HTR-8/SVneo (cell line): ENCODE results near the gene TTC33.
"Not testable (repeated sequence)": the region's sequence is repeated elsewhere in the genome, so short reads cannot be mapped to it uniquely, and the experiment has no call there.

ENCODE experiments used
- DNase-seq: peaks from one replicate; pipeline ENCODE4 v3.0.0; 2011; ENCODE audit warnings: low spot score, mixed read lengths; ENCODE audit not compliant: insufficient read length
- FAIRE-seq: peaks from 2 replicates; lab custom pipeline; 2011; peaks lifted over from hg19 to GRCh38; lab: Jason Lieb, UNC

Gene TTC33

DNA sequence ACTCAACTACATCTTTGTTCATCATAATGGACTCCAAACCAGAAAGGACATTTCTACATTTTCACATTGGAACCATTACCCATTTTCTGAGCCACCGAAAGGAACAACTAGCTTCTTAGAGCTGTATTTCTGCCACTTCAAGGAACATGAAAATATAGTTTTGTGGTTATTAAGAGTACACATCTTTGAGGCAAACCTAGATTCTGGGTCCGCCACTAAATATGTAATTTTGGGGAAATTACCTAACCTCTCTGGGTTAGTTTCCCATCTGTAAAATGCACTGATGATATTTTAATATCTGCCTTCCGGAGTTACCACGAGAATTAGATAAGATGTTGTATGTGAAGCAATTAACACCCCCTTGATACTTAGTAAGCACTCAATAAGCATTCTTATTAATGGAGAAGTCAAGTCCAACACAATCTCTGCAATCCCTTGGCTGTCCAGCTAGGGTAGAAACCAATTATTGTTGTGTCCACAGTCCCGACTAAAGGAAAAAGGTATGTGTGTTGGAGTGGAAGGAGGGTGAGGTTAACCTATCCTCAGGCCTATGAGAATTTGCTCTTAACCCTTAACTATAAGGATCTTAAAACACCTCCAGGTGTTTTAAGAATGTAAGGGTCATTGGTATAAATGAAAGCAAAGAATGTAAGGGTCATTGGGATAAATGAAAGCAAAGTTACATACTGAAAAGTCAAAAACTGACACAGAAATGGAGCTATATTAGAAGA, 170.1 kb downstream of the TTC33 start:
- no peak for FAIRE-seq

DNA sequence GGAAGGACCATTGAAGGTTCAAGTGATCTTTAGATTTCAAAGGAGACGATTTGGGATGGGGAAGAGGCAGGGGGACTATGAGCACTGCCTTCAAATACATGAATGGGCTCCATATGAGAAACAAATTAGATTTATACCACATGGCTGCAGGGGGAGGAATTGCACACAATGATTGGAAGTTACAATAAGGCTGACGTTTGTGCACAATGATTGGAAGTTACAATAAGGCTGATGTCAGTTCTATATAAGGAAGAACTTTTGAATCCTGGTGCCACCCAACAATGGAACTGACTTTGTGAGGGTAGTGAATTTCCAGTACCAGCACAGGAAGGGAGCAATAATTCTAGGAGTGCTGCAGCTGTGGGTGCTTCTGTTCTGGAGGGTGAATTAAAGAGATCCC, 171.7 kb downstream of the TTC33 start:
- no peak for DNase-seq
- FAIRE-seq: peak; percentile 62

More for the DNA sequence above, 170.1 kb downstream of the TTC33 start:
- DNase-seq: no peak

- peak; percentile 42 for FAIRE-seq
These were observed 177.0 kb downstream of the TTC33 start for GRCh38 chr5:40578501-40579451.

GRCh38 chr5:40577718-40578117, 178.0 kb downstream of the TTC33 start:
- DNase-seq: no peak
- no peak for FAIRE-seq

More at GRCh38 chr5:40578501-40579451, 177.0 kb downstream of the TTC33 start:
- DNase-seq: no peak

DNA sequence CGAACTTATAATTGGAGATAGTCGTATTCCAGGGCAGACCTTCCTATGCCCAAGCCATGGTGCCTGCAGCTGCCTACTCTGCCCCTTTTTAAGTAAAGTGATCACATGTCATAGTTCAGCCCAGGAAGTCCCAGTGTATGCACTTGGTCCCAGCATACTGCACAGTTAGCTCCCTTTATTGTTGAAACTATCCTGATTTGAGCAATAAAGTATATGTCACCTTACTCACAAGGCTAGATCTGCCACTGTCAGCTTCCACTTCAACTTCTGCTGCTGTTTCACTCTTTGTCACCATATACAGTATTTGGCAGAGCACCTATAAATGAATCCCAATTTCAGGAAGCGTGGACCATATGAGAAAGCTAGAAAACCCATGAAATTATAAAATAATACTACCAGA, 179.8 kb downstream of the TTC33 start:
- FAIRE-seq: peak; percentile 59
- no peak for DNase-seq

DNA sequence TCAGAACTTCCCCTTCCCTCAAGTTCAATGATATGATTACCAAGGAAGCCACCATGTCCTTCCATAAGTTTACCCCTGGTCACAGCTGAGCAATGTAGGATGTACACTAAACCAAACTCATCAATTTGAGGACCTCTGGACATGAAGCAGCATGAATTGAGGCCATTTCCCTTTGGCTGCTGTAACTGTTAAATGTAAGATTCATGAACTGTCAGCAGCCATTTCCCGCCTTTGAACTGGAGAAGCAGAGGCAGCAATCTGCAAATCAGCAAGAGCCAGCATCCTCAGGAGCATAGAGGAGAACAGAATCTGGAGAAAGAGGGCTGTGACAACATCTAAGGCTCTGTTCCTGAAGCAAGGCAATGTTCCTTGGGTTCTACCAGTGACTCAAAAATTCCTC, 180.3 kb downstream of the TTC33 start:
- DNase-seq (no peak), FAIRE-seq (peak; percentile 64)

GRCh38 chr5:40572937-40573336, 182.8 kb downstream of the TTC33 start:
- DNase-seq (no peak), FAIRE-seq (no peak)

DNA sequence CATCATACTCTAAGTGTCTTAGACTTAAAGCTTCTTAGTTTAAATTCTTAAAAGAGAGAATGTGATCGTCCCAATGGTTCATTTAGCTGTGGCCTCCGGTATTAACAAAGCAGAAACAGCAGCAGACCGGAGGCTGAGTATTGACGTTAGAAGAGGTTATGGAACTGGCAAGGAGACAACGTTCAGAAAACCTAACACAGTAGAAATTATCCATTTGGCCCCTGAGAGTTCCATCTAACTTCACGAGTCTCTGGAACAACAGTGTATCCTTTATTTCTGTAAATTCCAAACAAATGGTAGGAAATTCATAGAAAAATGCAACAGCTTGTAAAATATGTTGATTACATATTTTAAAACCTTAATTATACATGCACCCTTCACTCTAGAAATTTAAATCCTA, 183.4 kb downstream of the TTC33 start:
- no peak for DNase-seq
- FAIRE-seq: no peak

- no peak for FAIRE-seq
- DNase-seq: no peak
These were observed 184.0 kb downstream of the TTC33 start for GRCh38 chr5:40571729-40572128.

GRCh38 chr5:40570408-40571129, 185.2 kb downstream of the TTC33 start:
- FAIRE-seq (peak; percentile 90), DNase-seq (no peak)

DNA sequence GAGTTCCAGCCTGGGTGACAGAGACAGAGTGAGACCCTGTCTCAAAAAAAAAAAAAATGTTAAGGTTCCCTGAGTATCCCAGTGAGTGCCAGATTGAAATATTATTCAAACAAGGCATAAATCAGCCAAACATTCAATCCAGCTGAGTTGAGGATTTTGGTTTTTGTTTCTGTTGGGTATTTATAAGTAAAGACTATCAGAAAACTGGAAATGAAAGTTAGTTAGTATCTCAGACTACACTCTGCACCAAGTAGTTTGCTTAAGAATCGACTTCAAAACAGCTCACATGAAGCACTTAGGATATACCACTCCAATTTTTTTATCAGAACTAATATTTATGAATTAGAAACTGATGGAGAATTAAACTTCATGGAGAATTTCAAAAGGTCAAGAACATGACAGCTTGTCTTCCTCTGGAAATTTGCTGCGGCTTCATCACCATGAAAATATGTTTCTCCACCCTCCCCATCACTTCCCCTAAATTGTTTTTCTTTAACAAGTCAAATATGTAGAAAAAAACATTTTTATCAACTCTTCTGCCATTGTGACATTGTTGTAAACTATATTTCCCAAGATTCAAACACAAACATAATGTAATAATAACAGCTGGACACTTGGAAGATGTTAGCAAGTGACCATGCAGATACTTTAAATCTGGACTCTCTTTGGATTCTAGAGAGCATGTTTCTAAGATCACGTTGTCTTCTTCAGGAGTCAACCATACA, 186.1 kb downstream of the TTC33 start:
- FAIRE-seq (peak; percentile 33), DNase-seq (no peak)

- no peak for FAIRE-seq
- no peak for DNase-seq
These were observed 187.2 kb downstream of the TTC33 start for GRCh38 chr5:40568548-40568947.

GRCh38 chr5:40563173-40563572, 192.6 kb downstream of the TTC33 start:
- FAIRE-seq, DNase-seq: not testable (repeated sequence)

- FAIRE-seq: no peak
- DNase-seq: no peak
These were observed 195.2 kb downstream of the TTC33 start for GRCh38 chr5:40560474-40561110.

DNA sequence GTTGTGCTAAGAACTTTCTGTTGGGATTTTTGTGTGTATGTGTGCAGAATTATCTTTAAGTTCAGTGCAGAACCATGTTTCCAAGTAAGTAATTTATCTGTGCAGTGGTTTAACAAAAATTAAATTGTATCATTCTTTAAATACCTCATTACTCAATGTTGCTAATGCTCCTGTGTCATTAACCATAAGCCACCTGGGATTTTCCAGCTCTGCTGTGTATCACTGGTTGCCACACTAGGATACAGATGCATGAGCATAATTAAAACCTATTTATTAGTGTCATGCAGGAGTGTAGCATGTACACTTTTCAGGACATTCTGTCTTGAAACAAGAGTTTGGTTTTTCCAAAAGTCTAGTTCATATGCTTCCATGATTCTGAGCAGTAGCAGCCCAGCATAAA, 196.5 kb downstream of the TTC33 start:
- no peak for FAIRE-seq
- no peak for DNase-seq

DNA sequence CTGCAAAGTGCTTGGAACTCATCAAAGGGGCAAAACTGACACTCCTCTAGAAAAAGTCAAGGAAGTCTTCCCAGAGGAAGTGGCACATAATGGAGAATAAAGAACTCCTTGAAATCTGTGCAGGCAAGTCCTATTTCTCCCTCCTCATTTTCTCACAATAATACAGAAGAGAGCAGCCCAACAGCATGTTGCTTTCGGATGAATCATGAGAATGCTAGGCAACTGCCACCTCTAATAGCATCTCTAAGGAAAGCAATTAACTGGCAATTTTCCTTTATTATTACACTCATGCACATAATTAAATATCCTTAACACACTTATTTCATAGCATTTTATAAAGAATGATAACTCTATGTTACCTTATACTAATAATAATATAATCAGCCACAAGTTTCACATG, 198.3 kb downstream of the TTC33 start:
- DNase-seq: no peak
- no peak for FAIRE-seq

DNA sequence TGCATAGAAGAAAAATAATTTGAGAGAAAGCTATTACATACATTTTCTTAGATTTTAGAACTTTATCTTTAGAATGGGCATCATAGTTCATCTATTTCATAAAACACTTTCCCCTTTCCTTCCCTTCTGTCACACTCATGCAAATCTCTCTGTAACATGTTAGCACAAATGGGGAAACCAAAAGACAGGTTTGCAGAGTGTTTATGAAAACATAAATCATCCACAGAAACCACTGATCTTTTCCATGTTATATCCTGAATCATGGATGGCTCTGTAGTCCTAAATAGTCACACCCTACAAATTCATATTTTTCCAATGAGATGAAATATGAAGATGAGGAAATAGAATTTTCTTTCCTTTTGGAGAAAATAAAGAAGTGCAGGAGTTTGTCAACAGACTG, 198.9 kb downstream of the TTC33 start:
- DNase-seq (no peak), FAIRE-seq (no peak)

DNA sequence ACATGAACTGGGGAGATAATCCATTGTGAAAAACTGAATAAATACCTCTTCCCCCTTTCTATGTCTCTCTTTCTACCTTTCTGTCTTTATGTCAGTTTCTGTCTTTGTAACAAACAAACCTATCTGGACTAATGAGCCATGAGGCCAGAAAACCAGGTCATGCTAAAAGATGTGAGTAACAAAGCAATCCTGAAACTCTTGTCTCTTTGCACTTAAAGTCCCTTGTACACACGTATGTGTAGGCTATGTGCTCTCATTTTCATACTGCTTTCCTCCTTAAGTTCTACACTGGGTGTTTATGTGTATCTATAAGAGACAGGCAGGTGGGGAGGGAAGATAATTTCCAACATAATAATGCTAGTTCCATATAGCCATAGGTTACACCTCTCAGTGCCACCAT, 199.9 kb downstream of the TTC33 start:
- DNase-seq (no peak), FAIRE-seq (no peak)

GRCh38 chr5:40554813-40555212, 200.9 kb downstream of the TTC33 start:
- DNase-seq (no peak), FAIRE-seq (peak; percentile 84)
